PC-3 (cell line): Measurements from ENCODE around the gene CYB561D1. TPM values are rescaled to one million over a fixed set of nuclear protein-coding genes. Genes with fewer than 3 reads are reported as not detected.

Source experiments
- ATAC-seq: fragments of 200-7000 bp; cut with Tn5 transposase; 2 replicates; pipeline ENCODE4 v1.9.1; 2020; ENCODE audit warnings: mild to moderate bottlenecking, moderate library complexity
- BruUV-seq: library from RNA; stranded (reverse); fragments of 400-500 nt; replicated peaks from 2 replicates; lab custom pipeline; 2021; lab: Mats Ljungman, UMichigan
- CTCF ChIA-PET: fragments of 300-600 bp; sonication (Branson Sonifier 250); formaldehyde crosslinking; loops from one replicate; lab custom pipeline; 2022; ENCODE audit warnings: antibody characterized with exemption; lab: Charles Lee
- POLR2A ChIA-PET: fragments of 300-600 bp; sonication (Branson Sonifier 250); formaldehyde crosslinking; loops from one replicate; lab custom pipeline; 2022; ENCODE audit warnings: antibody characterized with exemption; ENCODE audit not compliant: unreplicated experiment; lab: Charles Lee
- DNase-seq: peaks from one replicate; pipeline ENCODE4 v3.0.0-alpha.2; 2015
- H2AFZ ChIP-seq: fragments of 300-600 bp; sonication (generic); 2 replicates; pipeline ENCODE4 v1.6.0; 2016; ENCODE audit warnings: antibody characterized with exemption, low read length
- H3F3A ChIP-seq: fragments of 300-600 bp; sonication (generic); one replicate; pipeline ENCODE4 v1.6.0; 2017; ENCODE audit warnings: antibody characterized with exemption, low read length, control low read depth, mild to moderate bottlenecking; ENCODE audit not compliant: unreplicated experiment
- H3K27ac ChIP-seq: fragments of 300-600 bp; sonication (generic); 2 replicates; pipeline ENCODE4 v1.5.1; 2016; ENCODE audit warnings: mild to moderate bottlenecking, low read length
- H3K27me3 ChIP-seq: fragments of 300-600 bp; sonication (generic); 2 replicates; pipeline ENCODE4 v1.6.1; 2016; ENCODE audit warnings: low read length, mixed read lengths
- H3K36me3 ChIP-seq: fragments of 300-600 bp; sonication (generic); 2 replicates; pipeline ENCODE4 v1.6.1; 2016; ENCODE audit warnings: low read depth, mixed run types, low read length, mixed read lengths
- H3K4me1 ChIP-seq: fragments of 300-600 bp; sonication (generic); 2 replicates; pipeline ENCODE4 v1.5.1; 2016; ENCODE audit warnings: low read length; ENCODE audit not compliant: insufficient read depth
- H3K4me2 ChIP-seq: fragments of 300-600 bp; sonication (generic); 2 replicates; pipeline ENCODE4 v1.6.0; 2016; ENCODE audit warnings: low read length
- H3K4me3 ChIP-seq: fragments of 300-600 bp; sonication (generic); 2 replicates; pipeline ENCODE4 v1.5.1; 2016; ENCODE audit warnings: mild to moderate bottlenecking, low read length, mixed read lengths
- H3K79me2 ChIP-seq: fragments of 300-600 bp; sonication (generic); 2 replicates; pipeline ENCODE4 v1.6.1; 2017; ENCODE audit warnings: low read length, mixed read lengths
- H3K9ac ChIP-seq: fragments of 300-600 bp; sonication (generic); 2 replicates; pipeline ENCODE4 v1.6.0; 2016; ENCODE audit warnings: mild to moderate bottlenecking, low read length
- H3K9me2 ChIP-seq: fragments of 300-600 bp; sonication (generic); replicated peaks from 2 replicates; pipeline ENCODE4 v1.6.1; 2016; ENCODE audit warnings: mixed run types, low read length, mixed read lengths
- H3K9me3 ChIP-seq: fragments of 300-600 bp; sonication (generic); 2 replicates; pipeline ENCODE4 v1.6.1; 2016; ENCODE audit warnings: low read length, mixed read lengths
- H4K20me1 ChIP-seq: fragments of 300-600 bp; sonication (generic); 2 replicates; pipeline ENCODE4 v1.6.1; 2016; ENCODE audit warnings: low read length, mixed read lengths
- CTCF ChIP-seq: fragments of 300-600 bp; sonication (generic); conservative IDR thresholded peaks from 2 replicates; pipeline ENCODE4 v1.5.1; 2017; ENCODE audit warnings: antibody characterized with exemption, low read depth, mild to moderate bottlenecking, low read length
- EZH2 ChIP-seq: fragments of 300-600 bp; sonication (generic); IDR thresholded peaks from one replicate; pipeline ENCODE4 v1.6.1; 2017; ENCODE audit warnings: antibody characterized with exemption, mild to moderate bottlenecking, low read length; ENCODE audit not compliant: unreplicated experiment
- EZH2phosphoT487 ChIP-seq: fragments of 300-600 bp; sonication (generic); IDR thresholded peaks from 2 replicates; pipeline ENCODE4 v1.6.1; 2018; ENCODE audit warnings: mild to moderate bottlenecking, antibody characterized with exemption, low read length, borderline replicate concordance
- intact Hi-C: fragments of 100-400 bp; cut with micrococcal nuclease; formaldehyde crosslinking; loops from 2 replicates; pipeline ENCODE4 v1.9.0; 2023
- total RNA-seq: library from RNA; depleted of rRNA; stranded (reverse); fragments of >200 nt; gene quantifications from 2 replicates; pipeline ENCODE4 v1.2.3, GENCODE V29; 2014

CYB561D1 gene
- total RNA-seq, 1 experiment from 2014 or later: 2.7 TPM

GRCh38 chr1:109542657-109543056 lies 48.8 kb downstream of the CYB561D1 start:
- intact Hi-C loops: no loop called here
- CTCF ChIA-PET: no interaction called here
- Histone ChIP-seq H3K36me3 (no peaks in the 10 kb centered on the region), H3K27ac (no peak overlapping the region), H3K9me3 (no peaks in the 10 kb centered on the region), H3K4me2 (no peak overlapping the region), H3K79me2 (peaks cover 10% of the 10 kb centered on the region), H4K20me1 (no peaks in the 10 kb centered on the region), H2AFZ (no peak overlapping the region), H3F3A (no peaks in the 10 kb centered on the region), H3K27me3 (no peaks in the 10 kb centered on the region), H3K9ac (no peak overlapping the region), H3K4me1 (peaks cover 17% of the 10 kb centered on the region), H3K9me2 (no peaks in the 10 kb centered on the region), H3K4me3 (no peak overlapping the region)
- ATAC-seq: no peak
- BruUV-seq: no TSS peak
- POLR2A ChIA-PET: no interaction called here
- no peak for DNase-seq
- TF ChIP-seq EZH2phosphoT487 (no peak), CTCF (no peak), EZH2 (no peak)

GRCh38 chr1:109543283-109543987 lies 49.5 kb downstream of the CYB561D1 start:
- H3K36me3 ChIP-seq: no peaks in the 10 kb centered on the region
- no peak overlapping the region for H3K27ac ChIP-seq
- H3K9me2 ChIP-seq: no peaks in the 10 kb centered on the region
- H3F3A ChIP-seq: no peaks in the 10 kb centered on the region
- POLR2A ChIA-PET: no interaction called here
- no peak overlapping the region for H3K4me2 ChIP-seq
- DNase-seq (no peak), ATAC-seq (no peak)
- TF ChIP-seq EZH2phosphoT487: no peak
- no peak for TF ChIP-seq EZH2
- TF ChIP-seq CTCF: no peak
- H3K4me1 ChIP-seq: peaks cover 17% of the 10 kb centered on the region
- H4K20me1 ChIP-seq: no peaks in the 10 kb centered on the region
- H3K9ac ChIP-seq: no peak overlapping the region
- intact Hi-C loops: no loop called here
- no TSS peak for BruUV-seq
- H3K79me2 ChIP-seq: peaks cover 16% of the 10 kb centered on the region
- CTCF ChIA-PET: no interaction called here
- no peak overlapping the region for H3K4me3 ChIP-seq
- H2AFZ ChIP-seq: no peak overlapping the region
- H3K27me3 ChIP-seq: no peaks in the 10 kb centered on the region
- H3K9me3 ChIP-seq: no peaks in the 10 kb centered on the region

- H3K9ac ChIP-seq: no peak overlapping the region
- no peaks in the 10 kb centered on the region for H3K36me3 ChIP-seq
- no peak overlapping the region for H3K4me2 ChIP-seq
- TF ChIP-seq EZH2phosphoT487 (no peak), CTCF (no peak), EZH2 (no peak)
- H3K4me1 ChIP-seq: peaks cover 17% of the 10 kb centered on the region
- peaks cover 2% of the 10 kb centered on the region for H4K20me1 ChIP-seq
- no peaks in the 10 kb centered on the region for H3K9me2 ChIP-seq
- no peaks in the 10 kb centered on the region for H3K27me3 ChIP-seq
- ChIA-PET CTCF (no interaction called here), POLR2A (no interaction called here)
- H3K4me3 ChIP-seq: no peak overlapping the region
- no peaks in the 10 kb centered on the region for H3F3A ChIP-seq
- H3K9me3 ChIP-seq: no peaks in the 10 kb centered on the region
- H2AFZ ChIP-seq: no peak overlapping the region
- no TSS peak for BruUV-seq
- H3K79me2 ChIP-seq: peaks cover 24% of the 10 kb centered on the region
- no peak overlapping the region for H3K27ac ChIP-seq
- DNase-seq (no peak), ATAC-seq (no peak)
- intact Hi-C loops: no loop called here
Observed at GRCh38 chr1:109543988-109544735, 50.3 kb downstream of the CYB561D1 start.
